C4-2B (cell line): ENCODE results near the gene MAMDC2.

Experiments used
- CTCF ChIP-seq: fragments of 450-650 bp; conservative IDR thresholded peaks from 2 replicates; pipeline ENCODE4 v1.5.1; 2017; ENCODE audit warnings: mild to moderate bottlenecking
- ZFX ChIP-seq: fragments of 450-650 bp; IDR thresholded peaks from 2 replicates; pipeline ENCODE4 v1.6.1; 2017

GRCh38 chr9:70143394-70144130 is 99.9 kb downstream of the MAMDC2 start:
- no peak for TF ChIP-seq CTCF
- TF ChIP-seq ZFX, result no peak
